Liver (tissue), 3 donors: ENCODE results near the gene ECSCR.

ENCODE experiments used
- ATF3 ChIP-seq: IDR thresholded peaks from 2 replicates; pipeline ENCODE4 v1.6.1; 2016; ENCODE audit warnings: antibody characterized with exemption
- FOXA1 ChIP-seq: IDR thresholded peaks from 2 replicates; pipeline ENCODE4 v1.6.1; 2016; ENCODE audit warnings: antibody characterized with exemption
- GABPA ChIP-seq, 2 donors: IDR thresholded peaks in 1 of 2; conservative IDR thresholded peaks in 1 of 2; 2 replicates each; pipeline ENCODE4 v1.6.1; 2016; ENCODE audit warnings: antibody characterized with exemption in 2 of 2, mild to moderate bottlenecking in 1 of 2, moderate library complexity in 1 of 2
- HNF4A ChIP-seq, 2 donors: conservative IDR thresholded peaks; 2 replicates each; pipeline ENCODE4 v1.6.1; 2016; ENCODE audit warnings: antibody characterized with exemption in 2 of 2, mild to moderate bottlenecking in 2 of 2
- JUND ChIP-seq, 2 donors: IDR thresholded peaks; 2 replicates each; pipeline ENCODE4 v1.6.1; 2016; ENCODE audit warnings: antibody characterized with exemption in 2 of 2
- RAD21 ChIP-seq, 2 donors: IDR thresholded peaks; 2 replicates each; pipeline ENCODE4 v1.6.1; 2016; ENCODE audit warnings: antibody characterized with exemption in 2 of 2, mild to moderate bottlenecking in 2 of 2
- REST ChIP-seq: IDR thresholded peaks from 2 replicates; pipeline ENCODE4 v1.6.1; 2016; ENCODE audit warnings: antibody characterized with exemption, mild to moderate bottlenecking
- TAF1 ChIP-seq: conservative IDR thresholded peaks from 2 replicates; pipeline ENCODE4 v1.6.1; 2016; ENCODE audit warnings: antibody characterized with exemption, mild to moderate bottlenecking
- YY1 ChIP-seq: IDR thresholded peaks from 2 replicates; pipeline ENCODE4 v1.6.1; 2016; ENCODE audit warnings: antibody characterized with exemption, mild to moderate bottlenecking
- TF ChIP-seq, protein P1 (sequence below): fragments of 150-350 bp; IDR thresholded peaks from 2 replicates; pipeline ENCODE4 v1.5.1; 2017; ENCODE audit warnings: improper control_type of control experiment, low read depth, low read length; ENCODE audit not compliant: missing input control
- TF ChIP-seq, protein P2 (sequence below): IDR thresholded peaks from 2 replicates; pipeline ENCODE4 v1.6.1; 2016; ENCODE audit warnings: antibody characterized with exemption
- donor health status: healthy.
- donor health status: healthy.

DNA sequence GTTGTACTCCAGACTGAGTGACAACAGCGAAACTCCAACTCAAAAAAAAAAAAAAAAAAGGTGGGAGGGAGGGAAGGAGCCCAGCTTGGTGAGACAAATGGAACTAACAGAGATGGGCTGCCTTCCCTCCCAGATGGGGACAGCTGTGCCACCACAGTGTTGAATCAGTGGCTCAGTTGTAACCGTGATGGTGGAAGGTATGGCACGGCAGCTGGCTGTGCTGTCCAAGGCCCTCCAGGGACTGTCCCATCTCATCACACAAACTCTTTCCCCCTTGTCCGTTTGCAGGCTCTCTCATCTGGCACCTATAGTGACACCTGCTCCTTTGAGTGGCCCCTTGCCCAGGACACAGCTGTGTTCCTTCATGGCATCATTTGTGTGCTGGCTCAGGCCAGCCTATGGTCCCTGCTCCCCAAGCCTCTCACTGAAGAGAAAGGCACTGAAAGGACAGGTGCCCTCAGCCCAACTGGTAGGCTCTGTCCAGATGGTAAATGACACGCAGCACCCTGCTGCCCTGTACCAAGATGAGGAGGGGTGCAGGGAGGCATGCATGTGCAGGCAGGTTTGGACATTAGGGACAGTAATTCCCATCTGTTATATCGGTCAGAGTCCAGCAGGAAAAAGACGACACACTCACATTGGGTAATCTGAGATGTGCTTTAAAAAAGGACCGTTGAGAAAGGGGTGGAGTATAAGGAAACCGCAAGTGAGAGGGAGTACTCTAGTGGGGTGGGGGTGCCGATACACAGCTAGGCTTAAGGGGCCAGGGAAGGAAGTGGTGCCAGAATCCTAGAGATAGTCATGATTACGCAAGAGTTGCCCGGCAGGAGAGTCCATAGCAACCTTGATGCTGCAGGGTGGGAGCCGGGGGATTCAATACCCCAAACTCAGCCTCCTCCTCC is 12.6 kb upstream of the ECSCR start:
- TF ChIP-seq, protein P1, sequence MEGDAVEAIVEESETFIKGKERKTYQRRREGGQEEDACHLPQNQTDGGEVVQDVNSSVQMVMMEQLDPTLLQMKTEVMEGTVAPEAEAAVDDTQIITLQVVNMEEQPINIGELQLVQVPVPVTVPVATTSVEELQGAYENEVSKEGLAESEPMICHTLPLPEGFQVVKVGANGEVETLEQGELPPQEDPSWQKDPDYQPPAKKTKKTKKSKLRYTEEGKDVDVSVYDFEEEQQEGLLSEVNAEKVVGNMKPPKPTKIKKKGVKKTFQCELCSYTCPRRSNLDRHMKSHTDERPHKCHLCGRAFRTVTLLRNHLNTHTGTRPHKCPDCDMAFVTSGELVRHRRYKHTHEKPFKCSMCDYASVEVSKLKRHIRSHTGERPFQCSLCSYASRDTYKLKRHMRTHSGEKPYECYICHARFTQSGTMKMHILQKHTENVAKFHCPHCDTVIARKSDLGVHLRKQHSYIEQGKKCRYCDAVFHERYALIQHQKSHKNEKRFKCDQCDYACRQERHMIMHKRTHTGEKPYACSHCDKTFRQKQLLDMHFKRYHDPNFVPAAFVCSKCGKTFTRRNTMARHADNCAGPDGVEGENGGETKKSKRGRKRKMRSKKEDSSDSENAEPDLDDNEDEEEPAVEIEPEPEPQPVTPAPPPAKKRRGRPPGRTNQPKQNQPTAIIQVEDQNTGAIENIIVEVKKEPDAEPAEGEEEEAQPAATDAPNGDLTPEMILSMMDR, result no peak
- TF ChIP-seq YY1, result no peak
- TF ChIP-seq RAD21 (IDR thresholded peaks at IDR 0.05), result no peak
- TF ChIP-seq GABPA (IDR thresholded peaks at IDR 0.05 in 1 of 2, conservative IDR thresholded peaks at IDR 0.05 in 1 of 2), result no peak
- no peak for TF ChIP-seq JUND (IDR thresholded peaks at IDR 0.05)
- no peak for TF ChIP-seq TAF1
- no peak for TF ChIP-seq FOXA1
- no peak for TF ChIP-seq REST
- TF ChIP-seq, protein P2, sequence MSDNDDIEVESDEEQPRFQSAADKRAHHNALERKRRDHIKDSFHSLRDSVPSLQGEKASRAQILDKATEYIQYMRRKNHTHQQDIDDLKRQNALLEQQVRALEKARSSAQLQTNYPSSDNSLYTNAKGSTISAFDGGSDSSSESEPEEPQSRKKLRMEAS, result no peak
- TF ChIP-seq HNF4A (conservative IDR thresholded peaks at IDR 0.05), result no peak
- TF ChIP-seq ATF3, result no peak
